ENCODE data around the gene RGPD3.

- TF ChIP-seq NR2C2 (IDR thresholded peaks at IDR 0.05; ENCODE audit: borderline replicate concordance, control insufficient read depth, insufficient read length, low read depth) (no peak), SMC3 (IDR thresholded peaks at IDR 0.05; ENCODE audit: borderline replicate concordance, low read length) (no peak), PRDM15 (CRISPR knock-in tag; IDR thresholded peaks at IDR 0.05) (no peak), MEF2A (IDR thresholded peaks at IDR 0.05; ENCODE audit: insufficient read depth, low read depth, low read length) (no peak)
These were observed 49.1 kb upstream of the RGPD3 start for GRCh38 chr2:106517329-106517728.
